ENCODE data around the gene FRAS1.

DNA sequence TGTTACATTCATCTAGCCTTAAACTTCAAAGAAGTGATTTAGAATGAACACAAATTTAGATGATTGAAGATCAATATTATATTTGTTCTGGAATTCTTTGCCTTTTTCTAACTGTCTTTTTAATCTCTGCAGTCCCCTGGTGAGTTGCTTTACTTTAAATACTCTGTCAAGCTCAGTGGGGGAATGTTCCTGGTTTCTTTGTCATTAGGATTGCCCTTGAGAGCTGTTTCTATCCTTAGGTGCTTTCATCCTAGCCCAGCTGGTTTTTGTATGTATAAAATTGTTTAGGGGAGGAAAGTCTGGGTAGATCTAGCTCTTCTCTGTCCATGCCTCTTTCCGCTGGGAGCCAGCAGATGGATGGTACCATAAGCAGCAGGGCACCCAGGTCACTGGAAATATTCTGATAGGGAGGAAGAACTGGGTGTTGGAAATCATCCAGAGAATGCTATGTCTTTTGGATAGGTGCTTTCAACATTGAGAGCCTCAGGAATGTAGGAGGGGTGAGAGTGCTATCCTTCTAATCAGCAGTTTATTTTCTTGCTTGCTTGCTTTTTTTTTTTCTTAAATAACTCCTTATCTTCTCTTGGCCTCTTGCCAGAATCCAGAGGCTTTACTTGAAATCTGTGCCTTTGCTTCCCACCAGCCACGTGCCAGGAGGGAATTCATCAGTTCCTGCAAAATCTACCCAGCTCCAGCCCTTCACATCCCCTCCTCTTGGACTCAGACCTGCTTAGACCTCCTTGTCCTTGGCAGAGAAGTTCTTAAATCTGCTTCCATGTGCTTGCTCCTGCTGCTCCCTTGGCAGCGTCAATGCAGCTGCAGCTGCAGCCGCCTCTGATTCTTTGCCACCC is 279.2 kb downstream of the FRAS1 start:
- TF ChIP-seq CREB1 (IDR thresholded peaks at IDR 0.05) (no peak), CTCF (IDR thresholded peaks at IDR 0.05; ENCODE audit: control extremely low read depth in 1 of 3, insufficient read depth in 1 of 3, low read depth in 1 of 3, low read length in 3 of 3) (no peak), POLR2A (IDR thresholded peaks at IDR 0.05; ENCODE audit: control extremely low read depth in 1 of 2, low read depth in 2 of 2, low read length in 2 of 2) (no peak), RNF2 (IDR thresholded peaks at IDR 0.05; ENCODE audit: borderline replicate concordance, low read depth, low read length, missing control alignments, poor library complexity, severe bottlenecking) (no peak), EZH2 (IDR thresholded peaks at IDR 0.05; ENCODE audit: low read depth, low read length, severe bottlenecking) (no peak), EGR1 (IDR thresholded peaks at IDR 0.05; ENCODE audit: borderline replicate concordance, low read depth, low read length) (no peak), USF2 (IDR thresholded peaks at IDR 0.05; ENCODE audit: low read length) (no peak), CBX5 (IDR thresholded peaks at IDR 0.05; ENCODE audit: low read depth, low read length) (no peak), MAX (IDR thresholded peaks at IDR 0.05) (no peak), CHD2 (IDR thresholded peaks at IDR 0.05; ENCODE audit: low read length) (no peak), EP300 (IDR thresholded peaks at IDR 0.05; ENCODE audit: borderline replicate concordance in 1 of 2, low read depth in 2 of 2, low read length in 2 of 2) (no peak), GTF2F1 (IDR thresholded peaks at IDR 0.05; ENCODE audit: borderline replicate concordance, low read depth, low read length) (no peak), POLR2AphosphoS5 (IDR thresholded peaks at IDR 0.05; ENCODE audit: low read depth, low read length) (no peak)

Data from H1 (cell line).